ENCODE results near the gene GJD3. TPM values are rescaled to one million over a fixed set of nuclear protein-coding genes. Genes with fewer than 3 reads are reported as not detected.
"Not testable (repeated sequence)": the region's sequence is repeated elsewhere in the genome, so short reads cannot be mapped to it uniquely, and the experiment has no call there.

GJD3 gene
- not detected for polyA plus RNA-seq

GRCh38 chr17:40364121-40364861, at the start of gene GJD3:
GJD3 (minus strand) TSS chr17:40364737; CDS start chr17:40363815, 922 bp downstream.
- no peak within 1 kb of the TSS for H3K27ac Mint-ChIP-seq

GRCh38 chr17:40414312-40414711, 49.8 kb upstream of the GJD3 start:
- not testable (repeated sequence) for H3K27me3 Mint-ChIP-seq, H3K9me3 Mint-ChIP-seq, H3K27ac Mint-ChIP-seq, H3K4me3 Mint-ChIP-seq, H3K36me3 Mint-ChIP-seq
- H3K4me1 Mint-ChIP-seq, result peaks cover 11 to 23% (median 13%) of the 10 kb centered on the region in 3 donors

More at GRCh38 chr17:40364121-40364861, at the start of gene GJD3:
- no peaks in the 10 kb centered on the region for H3K9me3 Mint-ChIP-seq
- H3K27me3 Mint-ChIP-seq, result peaks cover 16% of the 10 kb centered on the region
- no peaks in the 10 kb centered on the region for H3K36me3 Mint-ChIP-seq
- H3K4me1 Mint-ChIP-seq, result peaks cover 0 to 8% (median 1%) of the 10 kb centered on the region in 3 donors
- peak within 1 kb of the TSS; percentile 49 to 79 (median 65) for H3K4me3 Mint-ChIP-seq

- Mint-ChIP-seq H3K27ac (peak overlapping the region in 1 of 3 donors; percentile 60), H3K9me3 (no peaks in the 10 kb centered on the region), H3K36me3 (no peaks in the 10 kb centered on the region), H3K4me3 (no peak overlapping the region), H3K4me1 (peaks cover 10 to 21% (median 11%) of the 10 kb centered on the region in 3 donors), H3K27me3 (no peaks in the 10 kb centered on the region)
These were observed 48.3 kb upstream of the GJD3 start for GRCh38 chr17:40412880-40413279.

- Mint-ChIP-seq H3K27me3 (no peaks in the 10 kb centered on the region), H3K27ac (peak overlapping the region in 2 of 3 donors; percentile 39 to 71), H3K4me1 (peaks cover 7 to 14% (median 10%) of the 10 kb centered on the region in 3 donors), H3K36me3 (no peaks in the 10 kb centered on the region), H3K9me3 (no peaks in the 10 kb centered on the region), H3K4me3 (no peak overlapping the region)
These were observed 47.3 kb upstream of the GJD3 start for GRCh38 chr17:40411821-40412220.

- no peak overlapping the region for H3K4me3 Mint-ChIP-seq
- peaks cover 0 to 5% (median 0%) of the 10 kb centered on the region in 3 donors for H3K4me1 Mint-ChIP-seq
- no peaks in the 10 kb centered on the region for H3K36me3 Mint-ChIP-seq
- no peaks in the 10 kb centered on the region for H3K9me3 Mint-ChIP-seq
- H3K27ac Mint-ChIP-seq, result no peak overlapping the region
- no peaks in the 10 kb centered on the region for H3K27me3 Mint-ChIP-seq
These were observed 45.5 kb upstream of the GJD3 start for GRCh38 chr17:40410082-40410481.

- H3K9me3 Mint-ChIP-seq, H3K36me3 Mint-ChIP-seq, H3K27ac Mint-ChIP-seq, H3K4me1 Mint-ChIP-seq, H3K4me3 Mint-ChIP-seq, H3K27me3 Mint-ChIP-seq: not testable (repeated sequence)
These were observed 45.0 kb upstream of the GJD3 start for GRCh38 chr17:40409540-40409939.

- Mint-ChIP-seq H3K4me3 (no peak overlapping the region), H3K27me3 (no peaks in the 10 kb centered on the region), H3K27ac (no peak overlapping the region), H3K9me3 (no peaks in the 10 kb centered on the region), H3K36me3 (no peaks in the 10 kb centered on the region), H3K4me1 (peaks cover 1 to 11% (median 5%) of the 10 kb centered on the region in 3 donors)
These were observed 42.9 kb upstream of the GJD3 start for GRCh38 chr17:40407460-40407859.

- no peak overlapping the region for H3K4me3 Mint-ChIP-seq
These were observed 39.5 kb upstream of the GJD3 start for GRCh38 chr17:40404003-40404402.

GRCh38 chr17:40402668-40403067, 38.1 kb upstream of the GJD3 start:
- Mint-ChIP-seq H3K4me1 (peaks cover 0 to 12% (median 5%) of the 10 kb centered on the region in 3 donors), H3K27me3 (no peaks in the 10 kb centered on the region), H3K36me3 (no peaks in the 10 kb centered on the region), H3K4me3 (peak overlapping the region in 3 of 4 donors; percentile 34 to 67 (median 58)), H3K27ac (peak overlapping the region in 1 of 3 donors; percentile 53), H3K9me3 (no peaks in the 10 kb centered on the region)

More at GRCh38 chr17:40404003-40404402, 39.5 kb upstream of the GJD3 start:
- peak overlapping the region in 1 of 3 donors; percentile 46 for H3K27ac Mint-ChIP-seq
- no peaks in the 10 kb centered on the region for H3K36me3 Mint-ChIP-seq
- no peaks in the 10 kb centered on the region for H3K27me3 Mint-ChIP-seq
- H3K9me3 Mint-ChIP-seq, result no peaks in the 10 kb centered on the region
- H3K4me1 Mint-ChIP-seq, result peaks cover 0 to 12% (median 5%) of the 10 kb centered on the region in 3 donors

- Mint-ChIP-seq H3K9me3 (no peaks in the 10 kb centered on the region), H3K27ac (peak overlapping the region in 1 of 3 donors; percentile 17), H3K27me3 (no peaks in the 10 kb centered on the region), H3K4me1 (peaks cover 0 to 12% (median 5%) of the 10 kb centered on the region in 3 donors), H3K4me3 (no peak overlapping the region), H3K36me3 (no peaks in the 10 kb centered on the region)
These were observed 34.6 kb upstream of the GJD3 start for GRCh38 chr17:40399185-40399584.

- not testable (repeated sequence) for H3K4me3 Mint-ChIP-seq, H3K36me3 Mint-ChIP-seq, H3K27me3 Mint-ChIP-seq, H3K9me3 Mint-ChIP-seq, H3K4me1 Mint-ChIP-seq, H3K27ac Mint-ChIP-seq
These were observed 22.0 kb upstream of the GJD3 start for GRCh38 chr17:40386555-40386954.

GRCh38 chr17:40382251-40382650, 17.7 kb upstream of the GJD3 start:
- peaks cover 2% of the 10 kb centered on the region for H3K36me3 Mint-ChIP-seq
- no peaks in the 10 kb centered on the region for H3K27me3 Mint-ChIP-seq
- no peaks in the 10 kb centered on the region for H3K9me3 Mint-ChIP-seq
- H3K4me1 Mint-ChIP-seq, result no peaks in the 10 kb centered on the region
- H3K4me3 Mint-ChIP-seq, result no peak overlapping the region
- H3K27ac Mint-ChIP-seq, result no peak overlapping the region

- peaks cover 0 to 5% (median 3%) of the 10 kb centered on the region in 3 donors for H3K4me1 Mint-ChIP-seq
- no peaks in the 10 kb centered on the region for H3K9me3 Mint-ChIP-seq
- peaks cover 6% of the 10 kb centered on the region for H3K36me3 Mint-ChIP-seq
These were observed 14.4 kb upstream of the GJD3 start for GRCh38 chr17:40378966-40379365.

GRCh38 chr17:40377832-40378231, 13.3 kb upstream of the GJD3 start:
- Mint-ChIP-seq H3K27ac (no peak overlapping the region), H3K4me3 (no peak overlapping the region), H3K9me3 (no peaks in the 10 kb centered on the region), H3K36me3 (peaks cover 6% of the 10 kb centered on the region), H3K4me1 (peaks cover 0 to 5% (median 3%) of the 10 kb centered on the region in 3 donors), H3K27me3 (no peaks in the 10 kb centered on the region)

More at GRCh38 chr17:40378966-40379365, 14.4 kb upstream of the GJD3 start:
- Mint-ChIP-seq H3K27ac (no peak overlapping the region), H3K4me3 (no peak overlapping the region), H3K27me3 (no peaks in the 10 kb centered on the region)

GRCh38 chr17:40376541-40376940, 12.0 kb upstream of the GJD3 start:
- not testable (repeated sequence) for H3K27me3 Mint-ChIP-seq, H3K27ac Mint-ChIP-seq

GRCh38 chr17:40375786-40376185, 11.2 kb upstream of the GJD3 start:
- H3K4me1 Mint-ChIP-seq, H3K36me3 Mint-ChIP-seq, H3K9me3 Mint-ChIP-seq, H3K27ac Mint-ChIP-seq, H3K4me3 Mint-ChIP-seq, H3K27me3 Mint-ChIP-seq: not testable (repeated sequence)

More at GRCh38 chr17:40376541-40376940, 12.0 kb upstream of the GJD3 start:
- not testable (repeated sequence) for H3K9me3 Mint-ChIP-seq, H3K4me1 Mint-ChIP-seq, H3K4me3 Mint-ChIP-seq, H3K36me3 Mint-ChIP-seq
